ENCODE measurements around the gene ZBTB8B.
"Not testable (repeated sequence)": the region's sequence is repeated elsewhere in the genome, so short reads cannot be mapped to it uniquely, and the experiment has no call there.

The ZBTB8B gene
- total RNA-seq: 0 to 0.07 reads per million in 2 donors

DNA sequence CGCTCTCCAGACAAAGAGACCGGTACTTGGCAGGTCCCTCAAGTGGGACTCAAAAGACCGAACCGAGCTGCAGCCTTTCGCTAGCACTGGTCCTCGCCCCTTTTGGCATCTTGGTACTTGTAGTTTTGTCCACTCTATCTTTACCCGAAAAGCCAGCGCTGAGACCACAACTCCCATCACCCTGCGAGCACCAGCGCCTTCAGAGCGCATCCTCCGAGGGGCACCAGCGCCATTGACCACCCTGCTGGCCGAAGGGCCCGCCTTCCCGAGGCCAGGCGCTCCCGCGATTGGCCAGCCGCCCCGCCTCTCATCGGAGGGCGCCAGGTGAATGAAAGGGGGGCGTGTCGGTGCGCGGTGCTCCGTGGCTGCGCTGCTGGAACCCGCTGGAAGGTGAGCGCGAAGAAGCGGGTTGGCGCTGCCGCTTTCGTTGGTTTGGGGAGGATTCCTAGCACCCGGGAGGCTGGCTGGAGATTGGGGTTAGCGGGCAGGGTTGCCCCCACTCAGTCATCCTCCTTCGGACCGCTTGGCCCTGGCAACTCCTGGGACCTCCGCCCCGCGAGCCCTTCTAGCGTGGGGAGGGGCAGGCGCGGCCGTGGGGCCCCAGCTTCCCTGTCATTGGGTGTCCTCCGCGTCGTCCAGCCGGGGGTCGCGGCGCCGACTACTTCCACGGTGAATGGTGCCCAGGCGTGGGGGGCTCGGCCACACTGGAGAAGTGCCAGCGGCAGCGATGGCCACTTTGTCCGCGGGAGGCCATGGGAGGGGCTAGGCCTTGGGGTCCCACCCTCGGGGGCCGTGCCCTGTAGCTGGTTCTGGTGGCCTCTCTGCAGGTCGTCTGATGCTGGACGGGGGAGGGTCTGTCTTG, at the start of gene ZBTB8B:
Gene ZBTB8B (plus strand): TSS at position 357 of the 862 bp plus-strand sequence. CDS start 5,553 bp downstream, outside the sequence.
- no peak for DNase-seq

DNA sequence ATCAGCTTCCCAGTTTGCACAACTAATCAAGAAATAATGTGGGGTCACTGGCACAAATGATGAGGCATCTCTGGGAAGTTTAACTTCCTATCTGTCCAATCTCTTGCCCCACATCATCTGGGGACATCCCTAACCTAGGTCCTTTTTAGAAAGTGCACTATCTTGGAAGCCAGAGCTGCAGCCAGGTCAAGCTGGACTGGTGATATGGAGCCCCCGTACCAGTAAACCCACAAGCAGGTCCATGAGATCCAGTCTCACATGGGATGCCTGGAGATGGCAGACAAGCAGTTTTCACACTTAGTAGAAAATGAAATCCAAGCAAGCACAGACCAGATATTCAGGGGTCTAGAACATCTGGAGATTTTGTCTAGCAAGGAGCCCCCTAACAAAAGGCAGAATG, 43.1 kb upstream of the ZBTB8B start:
- DNase-seq: no peak

DNA sequence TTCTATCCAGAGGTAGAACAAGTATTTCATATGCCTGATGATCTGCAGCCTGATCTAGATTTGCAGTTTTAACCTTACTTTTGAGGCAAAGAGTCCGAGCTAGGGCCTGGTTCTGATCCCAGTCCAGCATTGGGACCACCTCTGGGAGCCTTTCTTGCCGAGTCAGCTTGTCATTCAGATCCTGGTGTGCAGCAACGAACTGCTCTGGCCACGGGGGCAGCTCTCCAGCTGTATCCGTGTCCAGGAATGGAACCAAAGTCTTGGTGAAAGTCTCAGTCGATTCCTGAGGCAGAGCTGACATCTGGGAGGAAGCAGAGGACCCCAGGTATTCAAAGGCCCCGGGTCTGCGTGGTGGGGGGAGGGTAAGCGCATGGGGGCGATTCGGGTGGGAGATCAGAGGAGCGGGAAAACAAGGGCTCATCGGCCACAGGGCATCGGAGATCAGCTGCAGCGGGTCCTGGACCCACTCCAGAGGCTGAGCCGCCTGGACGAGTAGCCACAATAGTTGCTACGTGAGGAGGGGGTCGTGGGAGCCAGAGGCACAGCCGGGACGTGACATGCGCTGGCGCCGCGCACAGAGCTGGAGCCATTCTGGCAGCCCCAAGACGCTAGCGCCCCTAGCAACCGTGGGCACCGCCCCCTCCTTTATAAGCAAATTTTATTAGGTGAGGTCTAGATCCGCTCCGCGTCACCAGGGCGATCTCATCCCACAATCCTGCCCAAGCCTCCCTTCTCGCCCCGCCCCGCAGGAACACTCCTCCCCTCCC, 38.2 kb upstream of the ZBTB8B start:
- no peak for DNase-seq

DNA sequence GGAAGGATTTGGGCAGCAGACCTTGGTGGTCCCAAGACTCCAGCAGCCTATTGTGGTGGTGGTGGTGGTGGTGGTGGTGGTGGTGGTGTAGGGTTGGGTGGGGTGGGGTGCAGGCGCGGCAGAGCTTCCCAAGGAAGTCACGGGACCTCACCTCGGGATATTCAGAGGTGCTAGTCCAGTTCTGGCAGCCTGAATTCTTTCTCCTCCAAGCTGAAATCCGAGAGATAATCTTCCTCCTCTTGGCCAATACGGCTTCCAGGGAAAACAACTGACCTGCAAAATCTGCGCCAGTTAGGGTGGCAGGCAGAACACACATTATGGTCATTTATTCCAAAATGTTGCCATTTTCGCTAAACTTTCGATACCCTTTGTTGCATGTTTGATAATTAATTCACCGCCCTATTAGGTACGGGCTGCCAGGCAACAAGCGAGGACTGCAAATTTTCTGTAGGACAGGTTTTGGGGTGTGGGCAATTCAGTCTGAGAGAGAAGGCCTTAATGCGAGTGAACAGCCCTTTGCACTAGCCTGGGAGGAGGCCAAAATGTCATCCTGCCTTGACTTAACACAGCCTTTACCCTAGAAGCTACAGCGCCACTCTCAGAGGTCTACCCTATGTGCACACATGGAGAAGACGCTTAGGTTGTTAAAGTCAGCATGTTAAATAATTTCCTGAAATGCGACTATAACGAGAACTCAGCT, 37.5 kb upstream of the ZBTB8B start:
- no peak for DNase-seq

DNA sequence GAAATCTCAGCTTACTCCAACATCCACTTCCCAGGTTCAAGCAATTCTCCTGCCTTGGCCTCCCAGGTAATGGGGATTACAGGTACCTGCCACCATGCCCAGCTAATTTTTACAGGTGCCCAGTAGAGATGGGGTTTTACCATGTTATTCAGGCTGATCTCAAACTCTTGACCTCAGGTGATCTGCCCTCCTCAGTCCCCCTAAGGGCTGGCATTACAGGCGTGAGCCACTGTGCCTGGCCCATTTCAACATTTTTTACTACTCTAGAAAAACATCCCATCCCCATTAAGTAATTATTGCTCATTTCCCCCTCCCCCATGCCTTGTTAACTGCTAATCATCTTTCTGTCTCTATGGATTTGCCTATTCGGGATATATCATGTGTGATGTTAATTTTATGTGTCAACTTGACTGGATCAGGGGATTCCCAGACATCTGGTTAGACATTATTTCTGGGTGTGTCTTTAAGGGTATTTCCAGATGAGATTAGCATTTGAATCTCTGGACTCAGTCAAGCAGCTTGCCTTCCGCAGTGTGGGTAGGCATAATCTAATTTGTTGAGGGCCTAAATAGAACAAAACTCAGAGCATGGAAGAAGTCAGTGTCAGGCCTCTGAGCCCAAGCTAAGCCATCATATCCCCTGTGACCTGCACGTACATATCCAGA, 33.0 kb upstream of the ZBTB8B start:
- no peak for DNase-seq

DNA sequence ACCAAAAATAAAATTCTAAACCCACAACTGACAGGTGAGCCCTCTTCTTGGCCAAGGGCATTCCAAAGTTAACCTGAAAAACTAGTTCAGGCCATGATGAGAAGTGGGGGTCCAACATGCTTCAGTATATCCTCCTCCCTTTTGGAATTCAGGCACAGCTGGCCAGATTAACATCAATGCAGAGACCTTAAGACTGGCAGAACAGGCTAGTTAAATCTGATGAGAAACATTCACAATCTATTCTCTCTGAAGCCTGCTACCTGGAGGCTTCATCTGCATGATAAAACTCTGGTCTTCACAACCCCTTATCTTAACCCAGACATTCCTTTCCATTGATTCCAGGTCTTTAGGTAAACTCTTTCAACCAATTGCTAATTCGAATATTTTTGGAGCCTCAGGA, 26.7 kb upstream of the ZBTB8B start:
- DNase-seq: no peak

DNA sequence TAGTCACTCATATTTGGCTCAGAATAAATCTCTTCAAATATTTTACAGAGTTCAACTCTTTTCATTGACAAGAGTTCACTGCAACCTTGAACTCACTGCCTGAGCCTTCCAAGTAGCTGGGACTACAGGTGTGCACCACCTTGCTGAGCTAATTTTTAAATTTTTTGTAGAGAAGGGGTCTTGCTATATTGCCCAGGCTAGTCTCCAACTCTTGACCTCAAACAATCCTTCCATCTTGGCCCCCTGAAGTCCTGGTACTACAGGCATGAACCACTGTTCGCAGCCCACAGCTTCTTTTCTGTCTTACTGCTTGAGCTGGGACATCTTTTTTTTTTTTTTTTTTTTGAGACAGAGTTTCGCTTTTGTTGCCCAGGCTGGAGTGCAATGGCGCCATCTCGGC, 26.1 kb upstream of the ZBTB8B start:
- not testable (repeated sequence) for DNase-seq

DNA sequence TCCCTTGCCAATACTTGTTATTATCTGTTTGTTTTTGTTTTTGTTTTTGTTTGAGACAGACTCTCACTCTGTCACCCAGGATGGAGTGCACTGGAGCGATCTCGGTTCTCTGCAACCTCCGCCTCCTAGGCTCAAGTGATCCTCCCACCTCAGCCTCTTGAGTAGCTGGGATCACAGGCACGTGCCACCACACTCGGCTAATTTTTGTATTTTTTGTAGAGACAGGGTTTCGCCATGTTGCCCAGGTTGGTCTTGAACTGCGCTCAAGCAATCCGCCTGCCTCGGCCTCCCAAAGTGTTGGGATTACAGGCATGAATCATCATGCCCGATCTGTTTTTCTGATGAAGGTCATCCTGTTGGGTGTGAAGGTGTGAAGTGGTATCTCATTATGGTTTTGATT, 23.4 kb upstream of the ZBTB8B start:
- not testable (repeated sequence) for DNase-seq

DNA sequence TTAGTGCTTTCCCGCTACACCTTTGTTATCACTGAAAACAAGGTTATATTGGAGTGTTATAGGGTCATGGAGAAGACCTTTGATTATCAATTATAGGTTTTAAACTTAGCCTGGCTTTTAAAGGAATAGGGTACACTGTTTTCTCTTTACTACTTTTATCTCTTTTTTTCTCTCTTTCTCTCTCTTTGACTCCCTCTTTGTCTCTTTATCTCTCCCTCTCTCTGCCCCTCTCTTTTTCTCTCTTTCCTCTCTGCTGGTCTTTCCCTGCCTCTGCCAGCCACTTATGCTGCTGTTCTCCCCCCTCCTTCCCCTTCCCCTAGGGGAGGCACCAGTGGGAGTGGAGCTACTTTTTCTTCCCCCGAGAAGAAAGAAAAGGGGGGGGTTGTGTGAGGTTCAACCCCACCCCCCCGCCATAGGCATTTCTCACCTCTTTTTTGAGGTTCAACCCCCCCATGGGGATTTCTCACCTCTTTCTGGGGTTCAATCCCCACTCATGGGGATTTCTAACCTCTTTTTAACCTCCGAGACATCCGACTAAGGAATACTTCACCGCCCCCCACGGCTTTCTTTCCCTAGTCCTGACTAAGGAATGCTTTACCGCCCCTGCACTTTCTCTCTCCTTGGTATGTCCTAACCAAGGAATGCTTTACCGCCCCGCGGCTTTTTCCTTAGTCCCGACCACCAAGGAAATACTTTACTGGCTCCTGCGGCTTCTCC, 17.2 kb upstream of the ZBTB8B start:
- no peak for DNase-seq

DNA sequence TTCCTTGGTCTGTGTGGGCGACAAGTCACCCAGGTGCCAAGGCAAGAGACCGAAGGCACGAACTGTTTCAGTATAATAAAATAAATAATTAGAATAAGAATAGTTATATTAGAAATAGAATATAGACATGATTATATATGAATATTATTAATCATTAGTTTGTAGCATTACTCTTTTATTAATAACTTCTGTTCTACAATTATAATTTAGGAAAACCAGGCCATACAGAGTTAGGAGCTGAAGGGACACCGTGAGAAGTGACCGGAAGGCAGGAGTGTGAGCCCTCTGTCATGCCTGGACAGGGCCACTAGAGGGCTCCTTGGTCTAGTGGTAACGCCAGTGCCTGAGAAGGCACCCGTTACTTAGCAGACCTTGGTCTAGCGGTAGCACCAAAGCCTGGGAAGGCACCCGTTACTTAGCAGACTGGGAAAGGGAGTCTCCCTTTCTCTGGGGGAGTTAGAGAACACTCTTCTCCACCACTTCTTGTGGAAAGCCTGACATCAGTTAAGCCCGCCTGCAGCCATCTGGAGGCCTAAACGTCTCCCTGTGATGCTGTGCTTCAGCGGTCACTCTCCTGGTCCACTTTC, 16.6 kb upstream of the ZBTB8B start:
- not testable (repeated sequence) for DNase-seq

DNA sequence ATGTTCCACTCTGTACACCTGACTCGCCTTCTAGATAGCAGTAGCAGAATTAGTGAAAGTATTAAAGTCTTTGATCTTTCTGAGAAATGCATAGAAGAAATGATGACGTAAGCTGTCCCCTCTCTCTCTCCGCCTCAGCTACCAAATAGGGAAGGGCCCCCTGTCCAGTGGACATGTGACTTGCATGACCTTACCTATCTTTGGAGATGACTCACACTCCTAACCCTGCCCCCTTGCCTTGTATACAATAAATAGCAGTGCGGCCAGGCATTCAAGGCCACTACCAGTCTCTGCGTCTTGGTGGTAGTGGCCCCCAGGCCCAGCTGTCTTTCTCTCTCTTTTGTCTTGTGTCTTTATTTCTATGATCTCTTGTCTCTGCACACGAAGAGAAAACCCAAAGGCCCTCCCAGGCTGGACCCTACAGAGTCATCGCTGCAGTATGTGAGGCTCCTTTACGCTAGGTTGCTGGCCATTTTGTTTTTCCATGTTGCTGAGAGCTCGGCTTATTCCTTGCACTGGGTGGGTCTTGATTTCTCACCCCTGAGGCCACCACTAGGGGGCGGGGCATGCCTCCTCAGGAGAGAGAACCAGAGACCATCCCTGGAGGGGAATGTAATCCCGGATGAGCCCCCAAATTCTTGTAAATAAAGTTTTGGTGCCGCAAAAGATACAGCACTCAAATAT, 16.0 kb upstream of the ZBTB8B start:
- no peak for DNase-seq

DNA sequence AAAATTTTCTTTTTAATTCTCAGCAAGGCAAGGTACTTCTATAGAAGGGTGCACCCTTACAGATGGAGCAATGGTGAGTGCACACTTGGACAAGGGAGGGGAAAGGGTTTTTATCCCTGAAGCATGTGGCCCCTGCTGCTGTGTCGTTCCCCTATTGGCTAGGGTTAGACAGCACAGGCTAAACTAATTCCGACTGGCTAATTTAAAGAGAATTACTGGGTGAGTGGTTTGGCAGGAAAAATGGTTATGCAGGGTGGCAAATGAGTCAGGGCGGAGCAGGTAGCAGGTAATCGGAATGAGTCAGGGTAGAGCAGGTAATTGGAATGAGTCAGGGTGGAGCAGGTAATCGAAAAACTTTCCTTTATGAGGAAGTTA, 15.4 kb upstream of the ZBTB8B start:
- not testable (repeated sequence) for DNase-seq

DNA sequence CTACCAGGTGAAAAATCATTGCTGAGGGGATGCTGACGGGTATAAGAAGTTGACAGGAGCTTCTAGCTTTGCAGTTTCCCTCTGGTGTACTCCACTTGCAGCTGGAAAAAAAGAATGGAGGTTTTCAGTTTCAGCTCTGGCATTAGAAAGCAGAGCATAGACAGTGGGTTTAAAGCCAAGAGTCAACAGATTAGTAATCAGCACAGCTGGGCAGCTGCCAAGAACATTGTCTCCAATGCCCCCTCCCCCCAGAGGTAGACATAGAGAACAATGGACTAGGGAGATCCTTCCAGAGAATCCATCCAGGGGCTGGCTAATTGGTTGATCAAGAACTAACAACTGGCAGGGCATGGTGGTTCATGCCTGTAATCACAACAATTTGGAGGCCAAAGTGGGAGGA, 10.1 kb upstream of the ZBTB8B start:
- no peak for DNase-seq

DNA sequence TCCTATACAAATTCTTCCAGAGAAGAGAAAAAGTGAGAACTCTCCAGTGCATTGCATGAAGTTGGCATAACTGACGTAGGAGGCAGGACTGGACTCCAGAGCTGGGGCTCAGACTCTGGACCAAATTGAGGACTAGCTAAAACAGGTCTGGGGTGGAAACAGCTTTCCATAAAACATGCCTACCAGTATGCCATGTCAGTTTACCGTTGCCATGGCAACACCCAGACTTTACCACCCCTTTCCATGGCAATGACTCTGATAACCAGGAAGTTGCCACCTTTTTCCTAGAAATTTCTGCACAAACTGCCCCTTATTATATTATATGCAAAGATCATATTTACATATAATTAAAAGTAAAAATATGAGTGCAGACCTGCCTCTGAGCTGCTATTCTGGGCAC, 8.9 kb upstream of the ZBTB8B start:
- DNase-seq: no peak

DNA sequence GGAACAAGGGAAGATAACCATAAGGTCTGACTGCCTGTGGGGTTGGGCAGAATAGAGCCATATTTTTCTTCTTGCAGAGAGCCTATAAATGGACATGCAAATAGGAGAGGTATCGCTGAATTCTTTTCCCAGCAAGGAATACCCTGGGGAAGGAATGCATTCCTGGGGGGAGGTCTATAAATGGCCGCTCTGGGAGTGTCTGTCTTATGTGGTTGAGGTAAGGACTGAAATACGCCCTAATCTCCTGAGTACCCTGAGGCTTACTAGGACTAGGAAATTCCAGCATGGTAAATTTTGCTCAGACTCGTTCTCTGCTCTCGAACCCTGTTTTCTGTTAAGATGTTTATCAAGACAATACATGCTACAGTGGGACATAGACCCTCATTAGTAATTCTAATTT, 6.1 kb upstream of the ZBTB8B start:
- not testable (repeated sequence) for DNase-seq

DNA sequence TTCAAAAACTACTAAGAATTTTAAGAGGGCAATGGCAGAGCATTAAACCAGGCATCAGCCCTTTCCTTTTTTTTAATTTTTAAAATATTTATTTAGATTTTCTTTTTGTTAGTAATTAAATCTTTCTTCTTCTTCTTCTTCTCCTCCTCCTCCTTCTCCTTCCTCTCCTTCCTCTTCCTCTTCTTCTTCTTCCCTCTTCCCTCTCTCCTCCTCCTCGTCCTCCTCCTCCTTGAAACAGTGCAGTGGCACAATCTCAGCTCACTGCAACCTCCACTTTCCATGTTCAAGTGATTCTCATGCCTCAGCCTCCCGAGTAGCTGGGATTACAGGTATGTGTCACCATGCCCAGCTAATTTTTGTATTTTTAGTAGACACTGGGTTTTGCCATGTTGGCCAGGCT, 1.9 kb upstream of the ZBTB8B start:
- DNase-seq: not testable (repeated sequence)

DNA sequence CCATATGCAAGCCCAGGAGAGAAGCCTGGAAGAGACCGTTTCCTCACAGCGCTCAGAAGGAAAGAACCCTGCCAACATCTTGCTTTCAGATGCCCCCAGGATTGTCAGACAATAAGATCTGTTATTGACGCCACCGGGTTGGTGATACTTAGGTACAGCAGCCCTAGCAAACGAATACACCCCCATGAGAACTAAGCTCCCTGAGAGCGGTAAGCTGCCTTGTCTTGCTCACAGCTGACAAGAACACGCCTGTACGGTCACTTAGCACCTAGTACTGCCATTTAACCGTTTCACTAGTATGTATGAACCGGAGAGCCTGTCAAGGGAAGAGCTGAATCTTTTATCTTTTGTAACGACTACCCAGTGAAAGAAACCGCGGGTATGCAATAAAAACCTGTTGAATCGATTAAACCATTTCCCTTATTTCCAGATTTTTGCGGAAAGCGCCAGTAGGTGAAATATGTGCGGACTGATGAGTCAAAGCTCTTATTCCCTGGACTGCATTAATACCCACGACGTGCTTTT, 619 bp upstream of the ZBTB8B start:
- no peak for DNase-seq

DNA sequence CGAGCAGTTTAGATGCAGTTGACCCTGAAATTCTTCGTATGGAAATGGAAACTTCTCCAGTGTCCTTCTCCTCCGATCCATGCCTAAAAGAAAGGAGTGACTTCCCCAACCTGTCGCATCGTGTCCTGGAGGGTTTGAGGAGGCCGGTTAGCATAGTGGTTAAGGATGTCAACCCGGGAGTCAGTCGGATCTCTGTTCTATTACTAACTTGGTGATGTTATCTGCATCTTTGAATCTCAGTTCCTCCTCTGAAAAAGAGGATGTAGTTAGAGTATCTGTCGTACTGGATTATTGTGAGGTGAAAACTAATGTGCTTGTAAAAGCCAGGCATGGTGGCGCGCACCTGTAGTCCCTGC, 684 bp downstream of the ZBTB8B start:
- DNase-seq: no peak

DNA sequence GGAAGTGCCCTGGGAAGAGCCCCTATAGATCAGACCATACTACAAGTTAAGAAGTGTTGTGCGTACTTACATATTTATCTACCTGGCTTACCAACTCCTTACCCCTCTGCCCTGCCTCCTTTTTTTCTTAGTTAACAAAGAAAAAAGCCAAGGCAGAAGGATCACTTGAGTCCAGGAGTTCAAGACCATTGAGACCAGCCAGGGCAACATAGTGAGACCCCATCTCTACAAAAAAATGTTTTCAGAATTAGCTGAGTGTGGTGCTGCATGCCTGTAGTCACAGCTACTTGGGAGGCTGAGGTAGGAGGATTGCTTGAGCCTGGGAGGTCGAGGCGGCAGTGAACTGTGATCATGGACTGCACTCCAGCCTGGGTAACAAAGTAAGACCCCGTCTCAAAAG, 1.9 kb downstream of the ZBTB8B start:
- no peak for DNase-seq

DNA sequence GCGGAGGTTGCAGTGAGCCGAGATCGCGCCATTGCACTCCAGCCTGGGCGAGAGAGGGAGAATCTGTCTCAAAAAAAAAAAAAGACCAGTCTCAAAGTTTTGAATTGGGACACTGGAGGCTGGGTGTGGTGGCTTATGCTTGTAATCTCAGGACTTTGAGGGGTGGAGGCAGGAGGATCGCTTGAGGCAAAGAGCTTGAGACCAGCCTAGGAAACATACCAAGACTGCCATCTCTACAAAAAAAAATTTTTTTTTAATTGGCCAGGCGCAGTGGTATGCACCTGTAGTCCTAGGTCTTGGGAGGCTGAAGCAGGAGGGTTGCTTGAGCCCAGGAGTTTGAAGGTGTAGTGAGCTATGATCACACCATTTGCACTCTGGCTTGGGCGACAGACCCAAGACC, 3.9 kb downstream of the ZBTB8B start:
- no peak for DNase-seq

DNA sequence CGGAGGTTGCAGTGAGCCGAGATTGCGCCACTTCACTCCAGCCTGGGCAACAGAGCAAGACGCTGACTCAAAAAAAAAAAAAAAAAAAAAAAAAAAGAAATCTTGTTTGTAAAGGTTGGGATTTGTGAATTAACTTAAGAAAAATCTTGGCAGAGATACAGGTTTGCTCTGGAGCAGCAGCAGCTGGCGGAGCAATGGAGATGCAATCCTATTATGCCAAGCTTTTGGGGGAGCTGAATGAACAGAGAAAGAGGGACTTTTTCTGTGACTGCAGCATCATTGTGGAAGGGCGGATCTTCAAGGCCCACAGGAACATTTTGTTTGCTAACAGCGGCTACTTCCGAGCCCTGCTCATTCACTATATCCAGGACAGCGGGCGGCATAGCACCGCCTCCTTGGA, 5.6 kb downstream of the ZBTB8B start:
- DNase-seq: no peak
